ENCODE measurements around the gene ASXL1.

GRCh38 chr20:32316667-32317066 lies 41.5 kb upstream of the ASXL1 start:
- TF ChIP-seq CTCF (optimal IDR thresholded peaks at IDR 0.05 in 1 of 3, IDR thresholded peaks at IDR 0.05 in 1 of 3, conservative IDR thresholded peaks at IDR 0.05 in 1 of 3; ENCODE audit: extremely low read depth in 1 of 3, insufficient read depth in 2 of 3, low read length in 3 of 3), result no peak
- no peak for TF ChIP-seq EZH2 (IDR thresholded peaks at IDR 0.05; ENCODE audit: low read length)

Measured in keratinocyte (primary cell).